ENCODE results near the gene PPP2R3C.

GRCh38 chr14:35073486-35073885 lies 48.3 kb downstream of the PPP2R3C start:
- TF ChIP-seq CTCF (conservative IDR thresholded peaks at IDR 0.05; ENCODE audit: low read depth, low read length) (no peak), EZH2 (IDR thresholded peaks at IDR 0.05; ENCODE audit: low read length, unreplicated experiment) (no peak), EZH2phosphoT487 (IDR thresholded peaks at IDR 0.05; ENCODE audit: borderline replicate concordance, low read length) (no peak)
